HEK293T (cell line): ENCODE results near the gene CCDC88A.
"Not testable (repeated sequence)": the region's sequence is repeated elsewhere in the genome, so short reads cannot be mapped to it uniquely, and the experiment has no call there.

Source experiments
- CTCF ChIA-PET: fragments of 350-600 bp; formaldehyde crosslinking; extraction: SDS; loops from one replicate; lab custom pipeline; 2021; ENCODE audit warnings: antibody characterized with exemption, inconsistent platforms; lab: Yijun Ruan, JAX
- POLR2A ChIA-PET: fragments of 350-600 bp; formaldehyde crosslinking; extraction: SDS; loops from one replicate; lab custom pipeline; 2020; ENCODE audit warnings: antibody characterized with exemption, inconsistent platforms; lab: Yijun Ruan, JAX
- DNase-seq: peaks from one replicate; pipeline ENCODE4 v3.0.0; 2012; ENCODE audit warnings: mixed read lengths; ENCODE audit errors: extremely low spot score
- ARNT ChIP-seq: fragments of 450-650 bp; IDR thresholded peaks from 2 replicates; pipeline ENCODE4 v1.6.1; 2017; ENCODE audit warnings: mild to moderate bottlenecking
- BHLHE40 ChIP-seq: fragments of 450-650 bp; IDR thresholded peaks from 2 replicates; pipeline ENCODE4 v1.6.1; 2016; ENCODE audit warnings: mild to moderate bottlenecking, moderate library complexity, borderline replicate concordance
- CTBP1 ChIP-seq: fragments of 450-650 bp; IDR thresholded peaks from 2 replicates; pipeline ENCODE4 v1.6.1; 2016; ENCODE audit warnings: borderline replicate concordance
- ELF4 ChIP-seq: fragments of 450-650 bp; IDR thresholded peaks from 2 replicates; pipeline ENCODE4 v1.6.1; 2017; ENCODE audit warnings: antibody characterized with exemption
- FOXA1 ChIP-seq: fragments of 450-650 bp; IDR thresholded peaks from 2 replicates; pipeline ENCODE4 v1.6.1; 2016; ENCODE audit warnings: mild to moderate bottlenecking
- FOXK2 ChIP-seq: fragments of 450-650 bp; IDR thresholded peaks from 2 replicates; pipeline ENCODE4 v1.6.1; 2016; ENCODE audit warnings: mild to moderate bottlenecking
- FOXM1 ChIP-seq: fragments of 450-650 bp; IDR thresholded peaks from 2 replicates; pipeline ENCODE4 v1.6.1; 2017; ENCODE audit warnings: mild to moderate bottlenecking, borderline replicate concordance
- HDGF ChIP-seq: fragments of 450-650 bp; IDR thresholded peaks from 2 replicates; pipeline ENCODE4 v1.6.1; 2017; ENCODE audit warnings: antibody characterized with exemption, borderline replicate concordance
- L3MBTL2 ChIP-seq: fragments of 450-650 bp; conservative IDR thresholded peaks from 2 replicates; pipeline ENCODE4 v1.6.1; 2016; ENCODE audit warnings: mild to moderate bottlenecking
- LEF1 ChIP-seq: fragments of 450-650 bp; IDR thresholded peaks from 2 replicates; pipeline ENCODE4 v1.6.1; 2017; ENCODE audit warnings: mild to moderate bottlenecking, borderline replicate concordance
- NFRKB ChIP-seq: fragments of 450-650 bp; IDR thresholded peaks from 2 replicates; pipeline ENCODE4 v1.6.1; 2016; ENCODE audit warnings: mild to moderate bottlenecking, moderate library complexity
- PKNOX1 ChIP-seq: fragments of 450-650 bp; IDR thresholded peaks from 2 replicates; pipeline ENCODE4 v1.6.1; 2016
- SP1 ChIP-seq: fragments of 450-650 bp; IDR thresholded peaks from 2 replicates; pipeline ENCODE4 v1.6.1; 2017
- SUZ12 ChIP-seq: fragments of 450-650 bp; IDR thresholded peaks from 2 replicates; pipeline ENCODE4 v1.6.1; 2016; ENCODE audit warnings: mild to moderate bottlenecking
- TARDBP ChIP-seq: fragments of 450-650 bp; IDR thresholded peaks from 2 replicates; pipeline ENCODE4 v1.6.1; 2016
- ZNF384 ChIP-seq: fragments of 450-650 bp; IDR thresholded peaks from 2 replicates; pipeline ENCODE4 v1.6.1; 2016

Gene CCDC88A

GRCh38 chr2:55454121-55454520 lies 34.5 kb upstream of the CCDC88A start:
- no peak for DNase-seq
- ChIA-PET CTCF (interaction anchor here (0.6 kb wide), 1 partner anchor 25 kb away, joined by 5 read pairs; no protein-coding TSS in a partner anchor), POLR2A (no interaction called here)
- TF ChIP-seq SP1 (no peak), FOXM1 (no peak)

DNA sequence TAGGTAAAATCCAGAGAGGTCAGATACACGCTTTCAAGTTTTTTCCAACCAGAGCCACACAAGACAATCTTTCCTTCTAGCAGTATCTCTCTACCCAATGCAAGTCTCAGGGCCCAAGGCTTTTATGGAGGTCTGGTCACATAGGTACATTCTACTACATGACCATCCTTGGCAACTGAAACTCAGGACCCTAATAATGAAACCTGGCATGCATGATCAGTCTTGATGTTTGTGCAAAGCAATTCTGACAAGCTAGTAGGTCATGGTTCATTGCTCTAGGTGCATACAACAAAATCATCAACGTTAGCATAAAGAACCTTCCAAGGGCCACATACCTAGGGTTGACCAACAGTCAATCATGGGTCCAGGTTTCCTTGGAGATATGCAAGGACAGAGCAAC lies 33.2 kb upstream of the CCDC88A start:
- ChIA-PET CTCF (no interaction called here), POLR2A (no interaction called here)
- no peak for TF ChIP-seq ZNF384
- DNase-seq, result no peak

- CTCF ChIA-PET, result no interaction called here
- TF ChIP-seq FOXM1 (no peak), ELF4 (no peak), SP1 (no peak), LEF1 (no peak), PKNOX1 (no peak), SUZ12 (no peak), ZNF384 (no peak), NFRKB (no peak)
- POLR2A ChIA-PET, result no interaction called here
Observed at GRCh38 chr2:55451699-55452098, 32.0 kb upstream of the CCDC88A start.

DNA sequence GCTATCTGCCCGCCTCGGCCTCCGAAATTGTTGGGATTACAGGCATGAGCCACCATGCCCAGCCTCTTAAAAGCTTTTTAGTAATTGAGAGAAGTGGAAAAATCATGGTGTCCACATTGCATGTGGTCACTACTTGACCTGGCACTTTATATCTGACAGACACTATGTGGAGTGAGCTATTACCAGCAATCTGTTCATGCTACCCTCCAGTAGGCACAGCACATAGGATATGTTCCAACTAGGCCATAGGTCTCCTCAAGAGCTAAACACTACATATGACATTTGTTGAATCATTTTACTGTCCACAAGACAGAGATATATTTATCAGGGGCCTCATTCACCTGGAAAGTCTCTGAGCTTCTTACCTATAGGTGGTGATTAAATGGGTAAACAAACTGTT lies 30.4 kb upstream of the CCDC88A start:
- CTCF ChIA-PET, DNase-seq, POLR2A ChIA-PET: not testable (repeated sequence)

More at GRCh38 chr2:55451699-55452098, 32.0 kb upstream of the CCDC88A start:
- no peak for DNase-seq

- DNase-seq, POLR2A ChIA-PET: not testable (repeated sequence)
- CTCF ChIA-PET, result interaction anchor here (1.4 kb wide), 1 partner anchor 11 kb away, joined by 3 read pairs; no protein-coding TSS in a partner anchor
Observed at GRCh38 chr2:55442045-55442760, 22.5 kb upstream of the CCDC88A start.

- CTCF ChIA-PET, result interaction anchor here (1.4 kb wide), 1 partner anchor 10 kb away, joined by 3 read pairs; no protein-coding TSS in a partner anchor
- DNase-seq, result no peak
- TF ChIP-seq HDGF (no peak), FOXK2 (no peak), CTBP1 (no peak), ELF4 (no peak), PKNOX1 (no peak)
- POLR2A ChIA-PET, result no interaction called here
Observed at GRCh38 chr2:55441280-55441892, 21.7 kb upstream of the CCDC88A start.

DNA sequence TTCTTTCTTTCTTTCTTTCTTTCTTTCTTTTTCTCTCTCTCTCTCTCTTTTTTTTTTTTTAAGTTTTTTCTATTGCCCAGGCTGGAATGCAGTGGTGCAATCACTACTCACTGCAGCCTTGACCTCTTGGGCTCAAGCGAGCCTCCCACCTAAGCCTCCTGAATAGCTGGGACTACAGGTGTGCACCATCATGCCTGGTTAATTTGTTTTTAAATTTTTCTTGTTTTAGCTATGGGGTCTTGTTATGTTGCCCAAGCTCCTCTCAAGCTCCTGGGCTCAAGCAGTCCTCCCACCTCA lies 19.4 kb upstream of the CCDC88A start:
- POLR2A ChIA-PET, result interaction anchor here (0.7 kb wide), 1 partner anchor 81 kb away, joined by 6 read pairs; the partner anchor contains the start of gene CFAP36
- TF ChIP-seq PKNOX1 (no peak), TARDBP (no peak), FOXA1 (no peak), HDGF (no peak), NFRKB (no peak), SUZ12 (no peak), L3MBTL2 (no peak), ELF4 (no peak), ARNT (no peak), BHLHE40 (no peak), ZNF384 (no peak), LEF1 (no peak), SP1 (no peak), CTBP1 (no peak), FOXM1 (no peak)
- CTCF ChIA-PET, result interaction anchor here (1.2 kb wide), 1 partner anchor 15 kb away, joined by 3 read pairs; no protein-coding TSS in a partner anchor
- no peak for DNase-seq
